Caki2 (cell line): ENCODE results near the gene COX8A. TPM values are rescaled to one million over a fixed set of nuclear protein-coding genes. Genes with fewer than 3 reads are reported as not detected.
"Not testable (repeated sequence)": the region's sequence is repeated elsewhere in the genome, so short reads cannot be mapped to it uniquely, and the experiment has no call there.

Experiments
- DNase-seq: peaks from one replicate; pipeline ENCODE4 v3.0.0-alpha.2; 2015; ENCODE audit warnings: low read depth
- in situ Hi-C: cut with HindIII; loops from 2 replicates; pipeline ENCODE4 v1.10.0; 2016; ENCODE audit warnings: low sequenced_read_pairs, low pct_unique_long_range_greater_than_20kb, mixed read lengths
- total RNA-seq: library from RNA; depleted of rRNA; stranded (reverse); fragments of >200 nt; shearing (Covaris generic); gene quantifications from 2 replicates; pipeline ENCODE4 v1.2.3, GENCODE V29; 2014; ENCODE audit warnings: low replicate concordance

COX8A gene
- total RNA-seq, 1 experiment from 2014 or later, result 573 TPM

DNA sequence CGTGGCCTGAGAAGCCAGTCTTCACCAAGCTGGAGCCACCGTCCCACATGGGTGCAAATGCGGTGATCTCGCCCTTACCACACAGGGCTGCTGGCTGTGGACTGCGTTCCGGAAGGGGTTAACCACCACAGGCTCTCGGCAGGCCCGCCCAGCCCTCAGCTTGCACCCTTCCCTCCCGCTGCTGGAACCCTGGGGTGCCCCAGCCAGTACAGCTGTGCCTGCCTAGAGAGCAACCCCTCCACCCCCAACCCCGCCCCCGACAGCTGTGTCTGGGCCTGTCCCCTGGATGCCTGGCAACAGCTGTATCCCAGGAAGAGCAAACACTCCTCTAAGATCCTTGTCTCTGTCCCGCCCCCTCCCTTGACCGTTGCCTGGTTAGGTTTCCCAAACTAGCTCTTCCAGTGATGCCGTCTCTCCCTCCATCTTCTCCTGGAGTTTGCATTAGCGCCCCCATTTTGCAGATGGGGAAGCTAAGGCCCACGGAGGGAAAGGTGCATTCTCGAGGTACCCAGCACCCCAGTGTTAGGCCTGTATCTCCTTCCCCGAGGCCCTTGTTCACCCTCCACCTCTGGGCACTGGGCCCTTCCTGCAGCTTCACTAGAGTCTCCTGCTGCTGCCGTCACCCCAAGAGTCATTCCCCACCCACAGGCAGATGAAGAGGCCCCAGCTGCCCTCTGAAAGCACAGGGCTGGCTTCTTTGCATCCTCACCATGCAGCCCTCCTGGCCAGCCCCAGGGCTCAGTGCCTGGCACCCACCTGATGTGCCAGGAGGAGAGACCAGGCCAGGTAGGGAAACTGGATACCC lies 12.6 kb upstream of the COX8A start:
- no peak for DNase-seq

GRCh38 chr11:63963895-63964294 lies 10.5 kb upstream of the COX8A start:
- in situ Hi-C loops, DNase-seq: not testable (repeated sequence)

More for the DNA sequence above, 12.6 kb upstream of the COX8A start:
- in situ Hi-C loops, result no loop called here

- in situ Hi-C loops, result no loop called here
- DNase-seq, result no peak
Measured at GRCh38 chr11:63966444-63966843, 8.0 kb upstream of the COX8A start.

DNA sequence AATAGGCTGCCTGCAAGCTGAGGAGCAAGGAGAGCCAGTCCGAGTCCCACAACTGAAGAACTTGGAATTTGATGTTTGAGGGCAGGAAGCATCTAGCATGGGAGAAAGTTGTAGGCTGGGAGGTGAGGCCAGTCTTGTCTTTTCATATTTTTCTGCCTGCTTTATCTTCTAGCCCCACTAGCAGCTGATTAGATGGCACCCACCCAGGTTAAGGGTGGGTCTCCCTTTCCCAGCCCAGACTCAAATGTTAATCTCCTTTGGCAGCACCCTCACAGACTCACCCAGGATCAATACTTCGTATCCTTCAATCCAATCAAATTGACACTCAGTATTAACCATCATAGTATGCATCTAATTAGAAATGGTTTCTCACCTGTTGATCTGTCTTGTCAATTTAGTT lies 5.0 kb upstream of the COX8A start:
- in situ Hi-C loops, result no loop called here
- DNase-seq, result no peak

DNA sequence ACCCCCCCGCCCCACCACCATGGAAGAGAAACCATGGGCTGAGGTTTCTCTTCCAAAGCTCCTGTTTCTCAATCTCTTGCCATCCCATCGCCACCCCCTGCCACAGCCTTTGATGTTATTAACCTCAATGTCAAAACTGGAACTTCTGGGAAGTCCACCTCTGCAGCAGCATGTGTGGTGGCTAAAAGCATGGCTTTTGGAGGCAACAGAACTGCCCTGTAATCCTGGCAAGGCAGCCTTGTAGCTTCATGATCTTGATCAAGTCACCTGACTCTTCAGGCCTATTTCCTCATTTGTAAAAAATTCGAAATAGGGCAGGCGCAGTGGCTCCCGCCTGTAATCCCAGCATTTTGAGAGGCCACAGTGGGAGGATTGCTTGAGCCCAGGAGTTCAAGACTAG lies 3.5 kb upstream of the COX8A start:
- DNase-seq, result no peak
- in situ Hi-C loops, result no loop called here

- in situ Hi-C loops, DNase-seq: not testable (repeated sequence)
Measured at GRCh38 chr11:63973912-63974258, 535 bp upstream of the COX8A start.

GRCh38 chr11:63978551-63979239 lies 4.3 kb downstream of the COX8A start:
- no peak for DNase-seq
- in situ Hi-C loops, result no loop called here

GRCh38 chr11:63979426-63979825 lies 5.0 kb downstream of the COX8A start:
- no peak for DNase-seq
- in situ Hi-C loops, result no loop called here

DNA sequence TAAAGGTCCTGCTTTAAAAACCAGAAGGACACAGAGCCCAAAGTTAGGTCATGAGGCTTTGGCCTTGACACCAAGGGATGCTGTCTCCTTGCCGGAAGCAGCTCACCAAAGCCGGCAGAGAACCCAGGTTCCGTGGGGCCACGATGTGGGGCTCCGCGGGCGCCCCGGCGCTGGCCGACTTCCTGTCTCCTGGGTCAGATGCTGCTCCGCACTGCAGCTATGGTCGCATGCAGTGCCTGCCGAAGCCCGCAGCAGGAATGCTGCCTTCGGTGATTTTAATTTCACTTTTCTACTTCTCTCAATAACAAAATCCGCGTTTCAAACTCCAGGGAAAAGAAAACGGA lies 11.4 kb downstream of the COX8A start:
- in situ Hi-C loops, result no loop called here

GRCh38 chr11:63986156-63986931 lies 11.9 kb downstream of the COX8A start, which contains the start of gene OTUB1:
Gene OTUB1, plus strand, starts transcription at chr11:63986438. Its CDS starts 19 bp downstream, at chr11:63986457.
- in situ Hi-C loops, result no loop called here
- DNase-seq, result peak; percentile 85

More for the DNA sequence above, 11.4 kb downstream of the COX8A start:
- no peak for DNase-seq

- no peak for DNase-seq
- in situ Hi-C loops, result no loop called here
Measured at GRCh38 chr11:63986932-63987513, 12.6 kb downstream of the COX8A start.

- in situ Hi-C loops, result no loop called here
- DNase-seq, result no peak
Measured at GRCh38 chr11:63991558-63991957, 17.1 kb downstream of the COX8A start.

DNA sequence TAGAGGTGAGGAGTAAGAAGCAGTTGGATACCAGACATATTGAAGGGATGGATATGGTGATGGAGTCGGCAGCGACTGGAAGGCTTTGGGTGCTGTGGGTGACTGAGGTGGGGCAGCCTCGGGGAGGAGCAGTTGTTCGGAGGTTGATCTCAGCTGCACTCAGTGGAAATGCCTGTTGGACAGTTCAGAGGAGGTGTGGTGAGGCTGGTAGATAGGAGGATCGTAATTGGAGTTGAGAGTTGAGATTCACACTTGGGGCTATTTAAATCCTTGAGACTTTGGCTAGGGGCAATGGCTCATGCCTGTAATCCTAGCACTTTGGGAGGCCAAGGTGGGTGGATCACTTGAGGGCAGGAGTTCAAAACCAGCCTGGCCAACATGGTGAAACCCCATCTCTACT lies 18.7 kb downstream of the COX8A start:
- in situ Hi-C loops, result no loop called here
- DNase-seq, result no peak

DNA sequence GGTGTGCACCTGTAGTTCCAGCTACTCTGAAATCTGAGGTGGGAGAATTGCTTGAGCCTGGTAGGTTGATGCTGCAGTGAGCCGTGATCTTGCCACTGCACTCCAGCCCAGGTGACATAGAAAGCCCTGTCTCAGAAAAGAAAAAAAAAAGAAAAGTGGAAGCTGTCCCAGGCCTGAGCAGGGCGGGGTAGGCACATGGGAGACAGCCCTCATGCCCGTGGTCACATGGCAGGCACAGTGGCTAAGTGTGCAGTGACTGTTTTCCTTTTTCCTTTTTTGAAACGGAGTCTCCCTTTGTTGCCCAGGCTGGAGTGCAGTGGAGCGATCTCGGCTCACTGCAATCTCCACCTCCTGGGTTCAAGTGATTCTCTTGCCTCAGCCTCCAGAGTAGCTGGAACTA lies 19.6 kb downstream of the COX8A start:
- in situ Hi-C loops, result no loop called here
- no peak for DNase-seq

DNA sequence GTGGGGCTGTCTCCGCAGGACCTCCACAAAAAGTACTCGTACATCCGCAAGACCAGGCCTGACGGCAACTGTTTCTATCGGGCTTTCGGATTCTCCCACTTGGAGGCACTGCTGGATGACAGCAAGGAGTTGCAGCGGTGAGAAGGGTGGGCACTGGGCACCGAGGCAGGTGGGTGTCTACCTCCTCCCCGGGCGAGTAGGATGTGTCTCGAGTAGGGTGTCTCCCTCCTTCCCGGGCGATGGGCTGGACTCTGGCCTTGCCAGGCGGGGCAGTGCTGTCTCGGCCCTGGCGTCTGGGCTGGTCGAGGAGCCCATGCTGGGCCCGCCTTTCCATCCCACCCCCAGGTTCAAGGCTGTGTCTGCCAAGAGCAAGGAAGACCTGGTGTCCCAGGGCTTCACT lies 22.1 kb downstream of the COX8A start:
- in situ Hi-C loops, result no loop called here

DNA sequence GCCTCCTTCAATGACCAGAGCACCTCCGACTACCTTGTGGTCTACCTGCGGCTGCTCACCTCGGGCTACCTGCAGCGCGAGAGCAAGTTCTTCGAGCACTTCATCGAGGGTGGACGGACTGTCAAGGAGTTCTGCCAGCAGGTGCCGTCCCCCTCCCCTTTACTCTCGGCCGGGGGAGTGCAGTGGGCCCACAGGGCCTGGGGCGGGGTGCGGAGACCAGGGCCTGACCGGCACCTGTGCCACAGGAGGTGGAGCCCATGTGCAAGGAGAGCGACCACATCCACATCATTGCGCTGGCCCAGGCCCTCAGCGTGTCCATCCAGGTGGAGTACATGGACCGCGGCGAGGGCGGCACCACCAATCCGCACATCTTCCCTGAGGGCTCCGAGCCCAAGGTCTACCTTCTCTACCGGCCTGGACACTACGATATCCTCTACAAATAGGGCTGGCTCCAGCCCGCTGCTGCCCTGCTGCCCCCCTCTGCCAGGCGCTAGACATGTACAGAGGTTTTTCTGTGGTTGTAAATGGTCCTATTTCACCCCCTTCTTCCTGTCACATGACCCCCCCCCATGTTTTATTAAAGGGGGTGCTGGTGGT lies 22.8 kb downstream of the COX8A start:
- no peak for DNase-seq
- in situ Hi-C loops, result no loop called here

More for the DNA sequence above, 22.1 kb downstream of the COX8A start:
- DNase-seq, result no peak

- in situ Hi-C loops, result no loop called here
- no peak for DNase-seq
Measured at GRCh38 chr11:63997801-63998337, 23.4 kb downstream of the COX8A start.
